Head of caudate nucleus (tissue), 42 donors: ENCODE data around the gene MORF4L1.
A peak's percentile ranks its signal among the peaks of the same experiment; 100 is the strongest.
"Not testable (repeated sequence)": the region's sequence is repeated elsewhere in the genome, so short reads cannot be mapped to it uniquely, and the experiment has no call there.

ENCODE experiments used
- DNase-seq, 42 donors: peaks; one replicate each; pipeline versions ENCODE4 v3.0.0 to v3.0.0-alpha.2; 2020 to 2021; ENCODE audit warnings: mixed read lengths in 7 of 42
- intact Hi-C: fragments of 100-400 bp; cut with DNase I; formaldehyde crosslinking; loops from one replicate; pipeline ENCODE4 v1.15.0; 2022

Gene MORF4L1

DNA sequence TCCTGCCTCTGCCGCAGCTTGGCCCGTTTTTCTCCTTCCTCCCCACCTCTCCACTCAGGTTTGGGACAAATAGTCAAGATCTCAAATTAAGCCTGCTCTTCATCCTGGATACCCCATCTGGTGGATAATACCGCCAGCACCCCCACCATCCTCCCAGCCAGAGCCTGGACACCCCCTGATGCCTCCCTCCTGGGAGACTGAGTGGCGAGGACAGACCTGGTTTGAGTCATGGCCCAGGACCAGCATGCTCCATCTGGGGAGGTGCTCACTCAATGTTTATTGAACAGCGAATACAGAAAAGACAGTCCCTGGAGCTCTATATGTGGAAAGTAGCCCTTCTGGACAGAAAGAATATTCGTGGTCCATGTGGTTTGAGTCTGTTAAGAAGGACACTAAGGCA is 48.8 kb downstream of the MORF4L1 start:
- intact Hi-C loops = no loop called here
- peak in 2 of 42 donors; percentile 5 to 27 for DNase-seq

DNA sequence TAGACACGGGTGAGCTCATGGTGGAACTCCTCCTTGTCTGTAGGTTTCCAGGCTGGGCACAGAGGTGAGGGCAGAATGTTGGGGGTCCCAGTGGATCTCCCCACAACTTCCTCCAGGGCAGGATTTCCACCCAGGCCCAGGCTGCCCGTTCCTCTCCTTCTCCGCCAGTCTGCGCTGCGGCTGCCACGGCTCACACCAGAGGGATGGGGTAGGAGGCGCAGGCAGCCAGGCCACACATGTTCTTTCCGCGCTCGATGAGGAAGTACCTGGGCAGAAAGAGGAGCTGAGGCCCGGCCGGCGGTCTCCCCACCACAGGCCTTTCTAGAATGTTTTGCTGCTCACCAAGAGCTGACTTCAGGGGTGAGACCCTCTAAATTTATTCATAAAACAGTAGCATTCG is 49.2 kb downstream of the MORF4L1 start:
- DNase-seq = peak in 13 of 42 donors; percentile 20 to 64 (median 50)
- intact Hi-C loops = no loop called here

DNA sequence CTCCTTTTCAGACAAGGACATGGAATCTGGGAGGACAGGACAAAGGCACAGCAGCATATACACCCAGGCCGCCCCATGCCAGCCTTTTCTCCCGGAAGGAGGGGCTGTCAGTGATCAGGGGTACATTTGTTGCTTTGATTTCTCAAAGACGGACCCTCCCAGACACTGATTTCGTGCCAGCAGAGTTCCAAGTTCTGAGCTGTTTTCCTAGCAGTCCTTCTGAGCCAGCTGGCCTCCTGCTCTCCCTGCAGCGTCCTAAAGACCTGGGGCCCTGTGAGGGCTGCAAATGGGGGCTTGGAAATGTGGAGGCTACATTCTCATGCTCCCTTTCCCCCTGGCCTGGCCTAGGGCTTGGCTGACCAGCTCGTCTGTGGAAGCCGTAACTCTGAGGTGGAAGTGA is 49.8 kb downstream of the MORF4L1 start:
- intact Hi-C loops = no loop called here

DNA sequence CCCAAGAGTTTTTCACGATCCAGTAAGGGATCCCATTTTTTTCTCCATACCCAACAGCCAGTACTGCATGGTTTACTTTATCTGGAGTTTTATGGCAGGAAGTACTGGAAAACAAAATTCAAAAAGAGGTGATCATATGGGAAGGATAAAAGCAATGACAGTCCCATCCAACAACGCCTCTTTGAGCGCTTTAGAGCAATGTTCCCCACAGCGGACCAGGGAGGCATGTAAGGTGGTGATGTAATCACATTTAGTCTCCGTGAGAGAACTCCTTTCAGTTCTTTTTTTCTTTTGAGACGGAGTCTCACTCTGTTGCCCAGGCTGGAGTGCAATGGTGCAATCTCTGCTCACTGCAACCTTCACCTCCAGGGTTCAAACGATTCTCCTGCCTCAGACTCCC is 50.3 kb downstream of the MORF4L1 start:
- intact Hi-C loops = no loop called here
- DNase-seq = peak in 1 of 42 donors; percentile 7

More for the DNA sequence above, 49.8 kb downstream of the MORF4L1 start:
- peak in 2 of 42 donors; percentile 4 to 20 for DNase-seq

DNA sequence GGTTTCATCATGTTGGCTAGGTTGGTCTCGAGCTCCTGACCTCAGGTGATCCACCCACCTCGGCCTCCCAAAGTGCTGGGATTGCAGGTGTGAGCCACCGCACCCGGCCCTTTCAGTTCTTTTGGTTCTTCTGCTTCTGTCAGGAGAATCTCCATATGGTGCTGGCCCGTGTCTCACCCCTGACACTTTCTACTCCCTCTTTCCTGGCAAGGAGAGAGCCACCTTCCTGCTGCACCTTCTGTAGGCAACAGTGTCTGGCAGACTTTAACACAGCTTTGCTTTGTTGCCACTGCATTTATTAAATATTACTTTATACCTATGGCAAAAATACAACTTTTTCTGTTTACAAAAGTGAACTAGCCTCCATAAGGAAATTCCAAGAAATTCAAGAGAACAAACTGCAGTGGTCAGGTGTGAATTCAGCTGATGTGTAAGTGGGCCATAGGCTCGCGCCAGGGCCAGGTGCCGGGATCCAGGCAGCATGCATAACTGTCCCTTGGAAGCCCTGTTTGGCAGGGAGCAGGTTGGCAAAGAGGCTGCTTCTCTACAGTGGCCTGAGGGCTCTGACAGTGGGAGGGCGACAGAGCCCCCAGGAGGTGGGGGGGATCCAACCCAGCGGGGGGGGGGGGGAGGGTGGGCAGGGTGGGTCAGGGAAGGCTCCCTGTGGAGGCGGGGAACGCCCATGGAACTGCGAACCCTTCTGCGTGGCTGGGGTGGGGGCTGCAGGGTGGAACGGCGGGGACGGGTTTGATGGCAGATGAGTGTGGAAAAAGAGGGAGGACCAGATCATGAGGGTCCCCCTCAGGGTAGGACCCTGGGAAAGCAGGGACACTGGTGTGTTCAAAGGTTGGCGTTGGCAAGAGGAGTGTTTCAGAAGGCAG is 51.0 kb downstream of the MORF4L1 start:
- peak in 2 of 42 donors; percentile 5 to 23 for DNase-seq
- intact Hi-C loops = no loop called here

DNA sequence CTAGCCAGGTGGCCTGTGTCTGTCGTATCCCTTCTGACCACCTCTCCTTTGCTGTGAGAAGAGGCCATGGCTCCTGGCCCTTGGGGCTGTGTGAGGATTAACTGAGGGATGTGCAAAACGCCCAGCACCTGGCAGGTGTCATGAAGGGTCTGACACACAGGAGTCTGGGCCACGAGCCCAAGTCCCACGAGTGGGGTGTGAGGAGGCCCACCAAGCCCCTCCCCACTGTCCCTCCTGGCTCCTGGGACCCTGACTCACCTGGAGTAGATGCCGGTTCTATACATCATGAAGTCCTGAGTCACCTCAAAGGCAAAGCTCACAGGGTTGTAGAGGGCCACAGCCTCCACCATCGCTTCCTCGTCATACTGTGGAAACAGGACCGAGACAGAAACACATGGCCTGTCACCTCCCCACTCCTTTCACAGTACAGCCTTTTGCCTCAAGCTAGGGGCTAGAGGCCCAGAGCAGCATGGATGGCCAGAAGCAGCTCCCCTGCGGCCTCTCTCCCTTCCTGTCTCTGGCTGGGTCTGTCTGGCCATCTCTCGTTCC is 52.5 kb downstream of the MORF4L1 start:
- peak in 1 of 42 donors; percentile 19 for DNase-seq
- intact Hi-C loops = no loop called here

DNA sequence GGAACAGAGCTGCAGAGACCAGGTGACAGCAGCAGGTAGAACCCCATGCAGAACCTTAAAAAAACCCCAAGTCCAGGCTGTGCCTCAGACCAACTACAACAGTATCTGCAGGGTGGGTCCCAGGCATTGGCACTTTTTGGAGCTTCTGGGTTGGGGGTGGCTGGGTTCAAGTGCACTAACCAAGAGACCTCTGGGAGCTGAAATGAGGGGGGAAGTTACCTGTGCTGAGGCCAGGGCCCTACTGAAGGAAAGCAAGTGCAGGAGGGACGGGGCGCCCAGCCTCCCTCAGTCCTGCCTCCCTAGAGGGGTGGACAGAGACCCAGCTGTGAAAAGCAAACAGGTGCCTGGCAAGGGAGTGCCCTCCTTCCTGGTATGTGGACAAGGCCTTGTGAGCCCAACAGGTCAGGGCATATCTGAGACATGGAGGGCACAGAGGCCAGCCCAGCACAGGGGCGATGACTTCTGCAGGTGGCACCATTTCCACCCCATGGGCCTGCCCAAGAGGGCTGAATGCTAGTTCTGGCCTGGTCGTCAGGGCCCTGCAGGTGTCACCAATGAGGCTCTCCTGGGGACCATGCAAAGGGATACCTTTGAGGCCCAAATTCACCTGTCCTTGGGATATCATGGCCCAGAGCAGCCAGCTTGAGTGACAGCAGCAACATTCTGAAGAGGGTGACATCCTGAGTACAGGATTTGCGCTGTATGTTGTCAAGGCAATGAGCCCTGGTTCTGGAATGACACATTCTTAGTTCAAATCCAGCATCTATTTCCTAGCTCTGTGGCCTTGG is 53.5 kb downstream of the MORF4L1 start:
- peak in 1 of 42 donors; percentile 26 for DNase-seq

DNA sequence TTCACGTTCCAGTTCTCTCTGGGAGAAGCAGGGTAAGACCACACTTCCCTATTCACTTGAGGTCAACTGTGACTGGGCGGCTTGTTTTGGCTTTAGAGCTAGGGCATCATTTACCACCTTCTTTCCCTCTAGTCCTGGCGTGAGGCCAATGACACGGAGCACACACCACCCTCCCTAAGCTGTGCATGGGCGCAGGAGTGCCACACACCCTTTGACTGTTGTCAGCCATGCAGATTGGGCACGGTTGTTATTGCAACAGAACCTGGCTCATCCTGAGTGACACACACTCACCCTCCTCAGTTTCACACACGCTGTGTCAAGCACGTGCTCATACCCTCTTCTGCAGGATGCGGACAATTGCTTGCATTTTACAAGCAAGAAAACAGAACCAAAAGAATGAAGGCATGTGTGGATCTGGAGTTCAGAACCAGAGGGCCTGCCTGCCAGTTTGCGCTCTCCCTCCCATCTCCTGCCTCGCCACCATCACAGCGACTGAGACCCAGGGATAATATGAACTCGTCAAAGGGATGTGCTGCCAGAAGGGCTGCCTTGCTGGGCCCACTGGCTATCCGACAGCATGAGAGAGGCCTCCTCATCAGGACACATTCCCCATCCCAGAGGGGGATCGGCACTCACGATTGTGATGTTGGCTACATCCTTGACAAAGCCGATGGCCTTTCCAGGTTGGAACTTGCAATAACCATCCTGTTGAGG is 54.5 kb downstream of the MORF4L1 start:
- intact Hi-C loops = no loop called here
- peak in 2 of 42 donors; percentile 25 to 47 for DNase-seq

More for the DNA sequence above, 53.5 kb downstream of the MORF4L1 start:
- intact Hi-C loops = no loop called here

DNA sequence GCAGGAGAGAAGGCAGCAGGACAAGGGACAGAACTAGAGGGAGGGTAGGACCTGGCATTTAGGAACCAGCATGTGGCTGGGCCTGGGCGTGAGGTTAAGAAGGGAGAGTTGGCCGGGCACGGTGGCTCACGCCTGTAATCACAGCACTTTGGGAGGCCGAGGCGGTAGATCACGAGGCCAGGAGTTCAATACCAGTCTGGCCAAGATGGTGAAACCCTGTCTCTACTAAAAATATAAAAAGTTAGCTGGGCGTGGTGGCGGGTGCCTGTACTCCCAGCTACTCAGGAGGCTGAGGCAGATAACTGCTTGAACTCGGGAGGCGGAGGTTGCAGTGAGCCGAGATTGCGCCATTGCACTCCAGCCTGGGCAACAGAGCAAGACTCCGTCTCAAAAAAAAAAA is 55.5 kb downstream of the MORF4L1 start:
- DNase-seq = peak in 1 of 42 donors; percentile 10
- intact Hi-C loops = not testable (repeated sequence)

DNA sequence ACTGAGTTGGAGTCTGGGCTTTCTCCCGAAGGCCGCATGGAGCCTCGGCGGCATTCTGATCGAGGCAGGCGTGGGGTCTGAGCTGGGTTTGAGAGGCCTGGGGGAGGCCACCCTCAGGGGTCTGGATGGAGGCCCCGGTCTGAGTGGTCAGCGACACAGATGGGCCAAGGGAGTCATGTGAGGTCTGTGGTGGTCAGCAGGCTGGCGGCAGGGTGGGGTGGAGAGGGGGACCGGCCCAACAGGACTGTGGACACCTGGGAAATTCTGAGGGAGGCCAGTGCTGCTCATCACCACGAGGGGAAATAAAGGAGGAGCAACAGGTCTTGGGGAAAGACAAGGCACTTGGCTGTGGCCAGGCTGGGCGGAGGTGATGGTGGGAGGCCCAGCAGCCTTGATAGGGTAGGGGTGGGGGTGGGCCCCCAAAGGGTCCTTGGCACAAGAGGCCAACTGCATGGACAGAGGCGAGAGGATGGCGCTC is 56.0 kb downstream of the MORF4L1 start:
- intact Hi-C loops = no loop called here

DNA sequence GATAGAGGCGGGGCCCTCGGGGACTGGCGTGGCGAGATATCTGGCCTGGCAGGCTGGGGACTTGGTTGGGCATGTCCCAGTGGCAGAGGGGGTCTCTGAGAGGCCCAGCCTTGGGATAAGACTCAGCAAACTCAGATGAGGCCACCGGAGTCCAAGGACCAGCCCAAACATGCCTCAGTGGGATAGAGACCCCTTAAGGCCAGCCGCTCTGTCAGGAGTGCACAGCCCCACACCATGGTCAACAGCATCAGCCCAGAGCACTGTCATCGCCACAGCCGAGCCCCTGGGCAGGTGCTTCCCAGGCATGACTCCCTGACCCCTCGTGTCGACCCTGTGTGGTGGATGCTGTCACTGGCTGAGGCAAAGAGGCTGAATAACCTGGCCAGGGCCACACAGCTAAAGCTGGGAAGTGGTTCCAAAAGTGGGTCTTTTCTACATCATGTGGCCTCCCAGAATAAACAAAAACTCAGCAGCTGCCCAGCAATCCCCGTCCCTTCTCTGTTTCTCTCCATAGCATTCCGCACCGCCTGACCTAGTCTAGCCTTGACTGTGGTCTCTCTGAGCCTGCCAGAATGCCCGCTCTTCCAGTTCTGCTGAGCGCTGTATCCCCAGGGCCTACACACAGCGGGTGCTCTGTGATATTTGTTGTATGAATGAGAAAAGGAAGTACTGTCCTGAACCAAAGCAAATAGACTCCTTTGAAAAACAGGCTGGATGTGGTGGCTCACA is 57.0 kb downstream of the MORF4L1 start:
- intact Hi-C loops = no loop called here
- DNase-seq = peak in 2 of 42 donors; percentile 3 to 22

More for the DNA sequence above, 56.0 kb downstream of the MORF4L1 start:
- DNase-seq = peak in 2 of 42 donors; percentile 5 to 23

DNA sequence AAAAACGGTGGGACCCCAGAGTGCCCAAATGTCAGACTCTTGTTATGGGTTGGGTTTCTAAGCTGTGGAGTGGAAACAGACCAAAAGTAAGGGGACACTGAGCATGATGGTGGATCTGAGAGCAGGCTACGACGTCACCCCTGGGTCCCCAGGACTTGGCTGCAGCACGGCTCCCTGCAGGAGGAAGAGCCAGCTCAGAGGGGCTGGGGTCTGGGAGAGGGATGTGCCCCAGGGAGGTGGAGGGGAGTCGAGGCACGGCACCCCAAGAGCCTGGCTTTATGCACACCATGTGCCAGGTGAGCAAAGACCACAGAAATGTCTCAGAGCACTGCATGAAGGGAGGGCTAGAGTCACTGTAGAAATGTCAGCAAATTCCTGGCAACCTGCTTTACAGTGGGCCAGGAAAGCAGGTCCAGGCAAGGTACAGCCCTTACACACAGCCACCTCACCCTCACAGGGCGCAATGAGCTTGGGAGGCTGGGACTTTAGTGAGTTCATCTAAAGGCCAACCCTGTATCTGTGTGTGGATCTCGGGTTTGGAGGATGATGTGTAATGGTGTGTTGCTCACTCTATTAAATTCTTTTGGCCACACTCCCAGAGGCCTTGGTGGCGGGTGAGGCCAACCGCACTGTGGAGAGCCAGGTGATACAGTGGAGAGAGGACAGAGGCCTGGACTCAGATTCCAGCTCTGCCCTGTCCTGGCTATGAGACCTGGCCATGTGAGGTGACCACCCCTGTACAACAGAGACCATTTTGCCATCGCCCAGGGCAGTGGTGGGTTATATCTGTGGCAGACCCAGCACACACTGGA is 58.1 kb downstream of the MORF4L1 start:
- DNase-seq = no peak

DNA sequence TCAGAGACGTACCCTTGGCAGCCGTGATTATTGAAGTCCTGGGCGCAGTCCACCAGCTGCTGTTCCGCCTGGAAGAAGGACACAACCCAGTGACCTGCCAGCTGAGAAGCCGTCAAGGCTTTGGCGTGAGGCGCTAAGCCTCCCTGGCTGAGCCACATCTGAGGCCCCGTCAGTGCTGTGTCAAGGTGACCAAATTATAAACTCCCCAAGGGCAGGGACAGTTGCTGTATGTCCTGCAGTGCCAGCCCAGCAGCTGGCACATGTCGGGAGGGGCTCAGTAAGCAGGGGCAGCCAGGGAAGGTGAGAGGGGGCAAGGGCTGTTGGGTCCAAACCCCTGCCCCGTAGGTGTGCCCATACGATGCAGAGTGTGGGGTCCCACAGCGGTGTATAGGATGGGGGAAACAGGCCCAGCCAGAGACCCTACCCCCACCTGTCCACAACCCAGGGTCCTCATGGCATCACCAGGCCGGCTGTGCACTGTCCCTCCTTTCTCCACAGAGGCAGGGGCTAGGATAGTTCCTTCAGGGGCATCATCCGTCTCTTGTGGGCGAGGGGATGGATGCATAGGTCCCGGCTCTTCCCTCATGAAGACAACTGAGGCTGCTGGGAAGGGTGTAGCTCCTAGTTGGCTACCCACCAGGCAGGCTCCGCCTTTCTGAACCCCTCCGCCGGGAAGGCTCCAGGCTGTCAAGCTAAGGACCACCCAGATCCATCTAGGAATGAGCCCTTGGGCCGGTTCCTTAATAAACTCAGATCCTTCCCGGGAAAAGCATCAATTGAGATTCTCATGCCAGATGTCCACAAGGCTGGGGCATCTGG is 59.0 kb downstream of the MORF4L1 start:
- DNase-seq = peak in 1 of 42 donors; percentile 27
- intact Hi-C loops = no loop called here

More for the DNA sequence above, 58.1 kb downstream of the MORF4L1 start:
- intact Hi-C loops = no loop called here

DNA sequence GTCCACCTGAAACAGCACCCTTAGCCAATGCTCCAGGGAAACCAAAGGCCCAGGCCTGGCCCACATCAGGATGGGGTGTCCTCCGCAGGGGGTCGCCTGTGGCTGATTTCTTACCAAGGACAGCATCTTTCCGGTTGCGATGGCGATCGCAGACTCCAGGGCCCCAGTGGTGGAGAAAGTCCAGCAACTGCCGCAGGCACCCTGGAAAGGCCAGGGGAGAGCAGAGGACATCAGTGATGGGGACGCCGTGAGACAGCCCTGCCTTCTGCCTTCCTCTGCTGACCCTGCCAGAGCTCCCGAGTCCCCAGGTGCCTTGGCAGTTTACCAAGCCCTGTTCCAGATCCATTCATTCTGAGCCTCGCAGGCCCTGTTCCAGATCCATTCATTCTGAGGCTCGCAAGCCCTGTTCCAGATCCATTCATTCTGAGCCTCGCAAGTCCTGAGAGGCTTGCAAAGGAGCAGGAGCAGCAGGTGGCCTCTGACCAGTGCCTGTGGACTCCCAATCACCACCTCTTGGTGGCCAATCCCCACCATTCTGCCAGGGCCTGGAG is 59.6 kb downstream of the MORF4L1 start:
- intact Hi-C loops = no loop called here

DNA sequence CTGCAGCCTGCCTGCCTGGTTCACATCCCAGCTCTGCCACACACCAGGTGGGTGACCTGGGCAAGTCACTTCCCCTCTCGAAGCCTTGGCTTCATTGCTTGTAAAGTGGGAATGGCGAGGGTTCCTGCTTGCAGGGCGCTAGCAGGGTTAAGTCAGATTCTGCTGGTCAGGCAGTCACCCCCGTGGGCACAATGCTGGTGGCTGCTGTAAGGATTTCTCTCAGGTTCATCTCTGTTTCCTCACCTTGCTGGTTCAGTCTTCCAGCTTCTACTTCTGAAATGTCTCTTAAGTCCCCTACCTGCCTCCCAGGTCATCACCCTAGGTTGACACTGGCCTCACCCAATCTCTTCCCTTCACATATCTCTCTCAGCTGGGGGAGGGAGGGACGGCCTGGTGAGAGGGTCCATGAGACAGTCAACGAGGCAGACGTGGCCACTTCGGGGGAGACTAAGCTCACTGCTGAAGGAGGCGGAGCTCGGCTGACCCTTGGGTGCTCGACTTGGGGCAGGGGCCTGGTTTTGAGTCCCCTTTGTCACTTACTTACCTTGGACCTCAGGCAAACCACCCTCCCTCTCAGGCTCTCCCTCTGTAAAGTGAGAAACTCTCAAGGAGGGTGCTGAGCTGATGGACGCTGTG is 60.6 kb downstream of the MORF4L1 start:
- no peak for DNase-seq
- intact Hi-C loops = no loop called here

More for the DNA sequence above, 59.6 kb downstream of the MORF4L1 start:
- no peak for DNase-seq
